EH (cell line): ENCODE data around the gene KLK4.

ENCODE experiments used
- DNase-seq: peaks from one replicate; pipeline ENCODE4 v3.0.0-alpha.2; 2015; ENCODE audit warnings: low read depth

The KLK4 gene

GRCh38 chr19:50878851-50879250 is 32.3 kb downstream of the KLK4 start:
- no peak for DNase-seq

- DNase-seq: no peak
Observed at GRCh38 chr19:50877338-50877737, 33.9 kb downstream of the KLK4 start.

GRCh38 chr19:50876456-50876855 is 34.7 kb downstream of the KLK4 start:
- DNase-seq: no peak

GRCh38 chr19:50875795-50876422 is 35.3 kb downstream of the KLK4 start:
- DNase-seq: no peak

GRCh38 chr19:50874211-50874610 is 37.0 kb downstream of the KLK4 start:
- DNase-seq: no peak

GRCh38 chr19:50873056-50873455 is 38.1 kb downstream of the KLK4 start, which contains the start of gene KLK2:
Gene KLK2, plus strand, starts transcription at chr19:50873439. Its CDS starts 35 bp downstream, at chr19:50873474.
- DNase-seq: no peak

GRCh38 chr19:50870417-50871089 is 40.6 kb downstream of the KLK4 start:
- no peak for DNase-seq

GRCh38 chr19:50869479-50869878 is 41.7 kb downstream of the KLK4 start:
- no peak for DNase-seq

GRCh38 chr19:50861496-50862286 is 49.5 kb downstream of the KLK4 start:
- no peak for DNase-seq

GRCh38 chr19:50861010-50861409 is 50.2 kb downstream of the KLK4 start:
- DNase-seq: no peak

- DNase-seq: no peak
Observed at GRCh38 chr19:50859849-50860248, 51.3 kb downstream of the KLK4 start.

- no peak for DNase-seq
Observed at GRCh38 chr19:50858886-50859285, 52.3 kb downstream of the KLK4 start.

- no peak for DNase-seq
Observed at GRCh38 chr19:50857366-50857765, 53.8 kb downstream of the KLK4 start.
